HepG2 (cell line): Measurements from ENCODE around the gene PEX13. TPM values are rescaled to one million over a fixed set of nuclear protein-coding genes. Genes with fewer than 3 reads are reported as not detected.
A peak's percentile ranks its signal among the peaks of the same experiment; 100 is the strongest.

Experiments used
- ARID4A ChIP-seq: sonication (generic); formaldehyde crosslinking; IDR thresholded peaks from 2 replicates; pipeline ENCODE4 v1.5.0; 2020; ENCODE audit warnings: mild to moderate bottlenecking, missing genetic modification reagents, borderline replicate concordance
- ATF5 ChIP-seq: sonication (generic); formaldehyde crosslinking; IDR thresholded peaks from 2 replicates; pipeline ENCODE4 v1.4.0; 2020; ENCODE audit warnings: mild to moderate bottlenecking, low read depth, missing genetic modification reagents
- CHD2 ChIP-seq: IDR thresholded peaks from 2 replicates; pipeline ENCODE4 v1.6.1; 2011; ENCODE audit warnings: low read depth, low read length, improper control_type of control experiment
- HNRNPUL1 ChIP-seq: fragments of 200-400 bp; formaldehyde crosslinking; IDR thresholded peaks from 2 replicates; pipeline ENCODE4 v1.6.1; 2017; ENCODE audit warnings: low read depth, mild to moderate bottlenecking, low read length, moderate library complexity
- IRX3 ChIP-seq: sonication (generic); formaldehyde crosslinking; IDR thresholded peaks from 2 replicates; pipeline ENCODE4 v1.8.1; 2023; ENCODE audit warnings: mild to moderate bottlenecking, low read depth, missing genetic modification reagents, borderline replicate concordance
- MAFF ChIP-seq: IDR thresholded peaks from 2 replicates; pipeline ENCODE4 v1.6.1; 2011; ENCODE audit warnings: low read depth, low read length, improper control_type of control experiment
- MTA3 ChIP-seq: sonication (generic); formaldehyde crosslinking; IDR thresholded peaks from 2 replicates; pipeline ENCODE4 v1.4.0; 2020; ENCODE audit warnings: missing genetic modification reagents
- NFAT5 ChIP-seq: sonication (generic); formaldehyde crosslinking; IDR thresholded peaks from 2 replicates; pipeline ENCODE4 v1.4.0; 2020; ENCODE audit warnings: missing genetic modification reagents
- NR2C2 ChIP-seq: sonication (generic); formaldehyde crosslinking; IDR thresholded peaks from 2 replicates; pipeline ENCODE4 v1.4.0; 2020; ENCODE audit warnings: missing genetic modification reagents, mild to moderate bottlenecking, moderate library complexity, borderline replicate concordance
- RAD21 ChIP-seq: fragments of 450-650 bp; formaldehyde crosslinking; IDR thresholded peaks from 2 replicates; pipeline ENCODE4 v1.5.0; 2020; ENCODE audit warnings: mild to moderate bottlenecking
- SP2 ChIP-seq: sonication (generic); formaldehyde crosslinking; IDR thresholded peaks from 2 replicates; pipeline ENCODE4 v1.5.1; 2020; ENCODE audit warnings: mild to moderate bottlenecking, missing genetic modification reagents
- TP53 ChIP-seq: sonication (generic); formaldehyde crosslinking; conservative IDR thresholded peaks from 2 replicates; pipeline ENCODE4 v1.4.0; 2020; ENCODE audit warnings: missing genetic modification reagents
- ZFP36 ChIP-seq: fragments of 150-350 bp; IDR thresholded peaks from 2 replicates; pipeline ENCODE4 v1.6.1; 2018; ENCODE audit warnings: borderline replicate concordance, low read length, low read depth; ENCODE audit not compliant: partially characterized antibody
- ZFP36L1 ChIP-seq: sonication (generic); formaldehyde crosslinking; IDR thresholded peaks from 2 replicates; pipeline ENCODE4 v1.8.0; 2022; ENCODE audit warnings: mild to moderate bottlenecking, missing genetic modification reagents, moderate library complexity
- ZKSCAN1 ChIP-seq: fragments of 150-350 bp; IDR thresholded peaks from 2 replicates; pipeline ENCODE4 v1.6.1; 2014; ENCODE audit warnings: low read length
- ZNF549 ChIP-seq: sonication (generic); formaldehyde crosslinking; IDR thresholded peaks from 2 replicates; pipeline ENCODE4 v1.5.0; 2020; ENCODE audit warnings: missing genetic modification reagents
- ZNF607 ChIP-seq: sonication (generic); formaldehyde crosslinking; IDR thresholded peaks from 2 replicates; pipeline ENCODE4 v1.5.1; 2020; ENCODE audit warnings: missing genetic modification reagents, mild to moderate bottlenecking, borderline replicate concordance
- ZNF709 ChIP-seq: sonication (generic); formaldehyde crosslinking; IDR thresholded peaks from 2 replicates; pipeline ENCODE4 v1.5.0; 2020; ENCODE audit warnings: mild to moderate bottlenecking, missing genetic modification reagents
- ZNF790 ChIP-seq: sonication (generic); formaldehyde crosslinking; IDR thresholded peaks from 2 replicates; pipeline ENCODE4 v1.8.0; 2022; ENCODE audit warnings: missing genetic modification reagents, mild to moderate bottlenecking, borderline replicate concordance
- ZNF792 ChIP-seq: IDR thresholded peaks from 2 replicates; pipeline ENCODE4 v1.6.1; 2016
- polyA plus RNA-seq, 8 experiments: library from polyadenylated mRNA; depleted of rRNA in 3 of 8; stranded (reverse) in 7 of 8; unstranded in 1 of 8; fragments of >200 nt; fragmentation: Illumina TruSeq in 4 of 8; extraction: Trizol in 4 of 8; gene quantifications; 2 replicates each; pipeline versions ENCODE4 v1.2.1 to v1.2.3, GENCODE V29; 2011 to 2016; ENCODE audit warnings: low read depth in 4 of 8, missing spikeins in 1 of 8, mixed read lengths in 1 of 8; ENCODE audit not compliant: insufficient read depth in 1 of 8
- total RNA-seq, 5 experiments: library from RNA; depleted of rRNA; stranded (reverse); fragments of >200 nt; fragmentation: Illumina TruSeq; extraction: Trizol; gene quantifications; 2 replicates each; pipeline ENCODE4 v1.2.3, GENCODE V29; 2016; ENCODE audit warnings: low read depth in 1 of 5

The PEX13 gene
- total and polyA plus RNA-seq, 2 of the 13 experiments (the other 11 are each of a cell fraction or from before 2014, with no cell fraction given), result 47.9 to 75.9 TPM

- TF ChIP-seq ARID4A (CRISPR knock-in tag) (peak; percentile 54; the same call in 1 of the 2 replicates), SP2 (CRISPR knock-in tag) (peak; percentile 20; the same call in 1 of the 2 replicates), ATF5 (peak; percentile 71; the same call in 1 of the 2 replicates), CHD2 (peak; percentile 75), MTA3 (CRISPR knock-in tag) (no peak), ZNF549 (CRISPR knock-in tag) (no peak), ZFP36 (no peak), IRX3 (CRISPR knock-in tag) (no peak), HNRNPUL1 (no peak), ZNF792 (peak; percentile 71), MAFF (no peak), TP53 (CRISPR knock-in tag) (no peak), RAD21 (CRISPR knock-in tag) (peak; percentile 49; the same call in 1 of the 2 replicates), NFAT5 (CRISPR knock-in tag) (0 out of 2 replicates have a peak, but pooled peaks have one; percentile 2), ZNF790 (CRISPR knock-in tag) (0 out of 2 replicates have a peak, but pooled peaks have one; percentile 52), ZNF709 (CRISPR knock-in tag) (0 out of 2 replicates have a peak, but pooled peaks have one; percentile 7), NR2C2 (CRISPR knock-in tag) (no peak; the same call in 1 of the 2 replicates), ZFP36L1 (CRISPR knock-in tag) (no peak; the same call in 1 of the 2 replicates), ZNF607 (CRISPR knock-in tag) (peak; percentile 88; the same call in 1 of the 2 replicates), ZKSCAN1 (no peak; the same call in 1 of the 2 replicates)
Measured at GRCh38 chr2:61017556-61018317, at the start of gene PEX13, which contains the start of gene PUS10 (continued).
